PC-9 (cell line): ENCODE data around the gene RNASE7. TPM values are rescaled to one million over a fixed set of nuclear protein-coding genes. Genes with fewer than 3 reads are reported as not detected.

Experiments
- BruUV-seq: library from RNA; stranded (reverse); fragments of 400-500 nt; replicated peaks from 2 replicates; lab custom pipeline; 2021; lab: Mats Ljungman, UMichigan
- CTCF ChIA-PET: fragments of 300-600 bp; sonication (Branson Sonifier 250); formaldehyde crosslinking; loops from one replicate; lab custom pipeline; 2022; ENCODE audit warnings: antibody characterized with exemption; lab: Charles Lee
- POLR2A ChIA-PET: fragments of 300-600 bp; sonication (Branson Sonifier 250); formaldehyde crosslinking; loops from one replicate; lab custom pipeline; 2022; ENCODE audit warnings: antibody characterized with exemption; ENCODE audit not compliant: unreplicated experiment; lab: Charles Lee
- DNase-seq, 2 experiments: peaks; one replicate each; pipeline versions ENCODE4 v3.0.0 to v3.0.0-alpha.2; 2015 to 2022; ENCODE audit warnings: mixed read lengths in 1 of 2
- H2AFZ ChIP-seq: fragments of 200-600 bp; sonication (generic); 2 replicates; pipeline ENCODE4 v1.8.1; 2017; ENCODE audit warnings: antibody characterized with exemption
- H3F3A ChIP-seq: fragments of 200-600 bp; sonication (generic); 2 replicates; pipeline ENCODE4 v1.8.1; 2017; ENCODE audit warnings: antibody characterized with exemption, mild to moderate bottlenecking, low read depth; ENCODE audit not compliant: insufficient read depth
- H3K27ac ChIP-seq: fragments of 200-600 bp; sonication (generic); 2 replicates; pipeline ENCODE4 v1.6.1; 2016; ENCODE audit warnings: mixed run types
- H3K27me3 ChIP-seq: fragments of 200-600 bp; sonication (generic); 2 replicates; pipeline ENCODE4 v1.6.1; 2016; ENCODE audit warnings: low read depth, mixed run types; ENCODE audit not compliant: insufficient read depth
- H3K36me3 ChIP-seq: fragments of 200-600 bp; sonication (generic); 2 replicates; pipeline ENCODE4 v1.6.1; 2016; ENCODE audit warnings: low read depth, mixed run types
- H3K4me1 ChIP-seq: fragments of 200-600 bp; sonication (generic); replicated peaks from 2 replicates; pipeline ENCODE4 v1.6.1; 2016; ENCODE audit warnings: mixed run types; ENCODE audit not compliant: insufficient read depth
- H3K4me2 ChIP-seq: fragments of 200-600 bp; sonication (generic); 2 replicates; pipeline ENCODE4 v1.6.1; 2017; ENCODE audit warnings: mixed run types
- H3K4me3 ChIP-seq: fragments of 200-600 bp; sonication (generic); 2 replicates; pipeline ENCODE4 v1.6.1; 2016; ENCODE audit warnings: mixed run types
- H3K79me2 ChIP-seq: fragments of 200-600 bp; sonication (generic); 2 replicates; pipeline ENCODE4 v1.6.1; 2017; ENCODE audit warnings: low read depth, mixed run types
- H3K9me2 ChIP-seq: fragments of 200-600 bp; sonication (generic); 2 replicates; pipeline ENCODE4 v1.8.1; 2017; ENCODE audit warnings: mild to moderate bottlenecking; ENCODE audit not compliant: insufficient read depth
- H3K9me3 ChIP-seq: fragments of 200-600 bp; sonication (generic); 2 replicates; pipeline ENCODE4 v1.8.1; 2016; ENCODE audit warnings: low read depth; ENCODE audit not compliant: insufficient read depth
- H4K20me1 ChIP-seq: fragments of 200-600 bp; sonication (generic); 2 replicates; pipeline ENCODE4 v1.8.1; 2017; ENCODE audit not compliant: insufficient read depth
- EZH2 ChIP-seq: fragments of 200-600 bp; sonication (generic); IDR thresholded peaks from 2 replicates; pipeline ENCODE4 v1.8.0; 2017; ENCODE audit warnings: antibody characterized with exemption, low read depth
- intact Hi-C: fragments of 100-400 bp; cut with micrococcal nuclease; formaldehyde crosslinking; loops from one replicate; pipeline ENCODE4 v1.10.0; 2022; ENCODE audit not compliant: unreplicated experiment
- total RNA-seq: library from RNA; stranded (reverse); gene quantifications from 2 replicates; pipeline ENCODE4 v1.2.3, GENCODE V29; 2021
- TF ChIP-seq, protein P1 (sequence below): fragments of 200-600 bp; sonication (generic); conservative IDR thresholded peaks from 2 replicates; pipeline ENCODE4 v1.6.1; 2017; ENCODE audit warnings: mixed run types, antibody characterized with exemption, mild to moderate bottlenecking, moderate library complexity

RNASE7 gene
- total RNA-seq, 1 experiment from 2014 or later: not detected

- Histone ChIP-seq H4K20me1 (no peaks in the 10 kb centered on the region), H3K9me3 (no peaks in the 10 kb centered on the region), H3K79me2 (no peaks in the 10 kb centered on the region), H3K4me1 (no peaks in the 10 kb centered on the region), H3K27ac (no peak overlapping the region), H3F3A (no peaks in the 10 kb centered on the region), H3K27me3 (no peaks in the 10 kb centered on the region; the same call in 1 of the 2 replicates), H3K4me3 (no peak overlapping the region), H2AFZ (no peak overlapping the region), H3K9me2 (no peaks in the 10 kb centered on the region), H3K36me3 (no peaks in the 10 kb centered on the region), H3K4me2 (no peak overlapping the region)
- no peak for DNase-seq
- no TSS peak for BruUV-seq
- no peak for TF ChIP-seq EZH2
- TF ChIP-seq, protein P1, sequence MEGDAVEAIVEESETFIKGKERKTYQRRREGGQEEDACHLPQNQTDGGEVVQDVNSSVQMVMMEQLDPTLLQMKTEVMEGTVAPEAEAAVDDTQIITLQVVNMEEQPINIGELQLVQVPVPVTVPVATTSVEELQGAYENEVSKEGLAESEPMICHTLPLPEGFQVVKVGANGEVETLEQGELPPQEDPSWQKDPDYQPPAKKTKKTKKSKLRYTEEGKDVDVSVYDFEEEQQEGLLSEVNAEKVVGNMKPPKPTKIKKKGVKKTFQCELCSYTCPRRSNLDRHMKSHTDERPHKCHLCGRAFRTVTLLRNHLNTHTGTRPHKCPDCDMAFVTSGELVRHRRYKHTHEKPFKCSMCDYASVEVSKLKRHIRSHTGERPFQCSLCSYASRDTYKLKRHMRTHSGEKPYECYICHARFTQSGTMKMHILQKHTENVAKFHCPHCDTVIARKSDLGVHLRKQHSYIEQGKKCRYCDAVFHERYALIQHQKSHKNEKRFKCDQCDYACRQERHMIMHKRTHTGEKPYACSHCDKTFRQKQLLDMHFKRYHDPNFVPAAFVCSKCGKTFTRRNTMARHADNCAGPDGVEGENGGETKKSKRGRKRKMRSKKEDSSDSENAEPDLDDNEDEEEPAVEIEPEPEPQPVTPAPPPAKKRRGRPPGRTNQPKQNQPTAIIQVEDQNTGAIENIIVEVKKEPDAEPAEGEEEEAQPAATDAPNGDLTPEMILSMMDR: no peak
- ChIA-PET POLR2A (no interaction called here), CTCF (no interaction called here)
- intact Hi-C loops: no loop called here
These were observed 31.8 kb downstream of the RNASE7 start for GRCh38 chr14:21073921-21074320.

GRCh38 chr14:21074398-21075272 lies 32.5 kb downstream of the RNASE7 start:
- no peak overlapping the region for H3K4me3 ChIP-seq
- POLR2A ChIA-PET: no interaction called here
- CTCF ChIA-PET: interaction anchor here (0.7 kb wide), 1 partner anchor 526 kb away, joined by 3 read pairs; no protein-coding TSS in a partner anchor
- no peaks in the 10 kb centered on the region for H3K9me3 ChIP-seq
- no peaks in the 10 kb centered on the region for H3F3A ChIP-seq
- no TSS peak for BruUV-seq
- DNase-seq: no peak
- H3K4me2 ChIP-seq: no peak overlapping the region
- no peak overlapping the region for H2AFZ ChIP-seq
- no peaks in the 10 kb centered on the region for H3K79me2 ChIP-seq
- H4K20me1 ChIP-seq: no peaks in the 10 kb centered on the region
- no peak overlapping the region for H3K27ac ChIP-seq
- no peaks in the 10 kb centered on the region for H3K4me1 ChIP-seq
- no peaks in the 10 kb centered on the region; the same call in 1 of the 2 replicates for H3K27me3 ChIP-seq
- H3K9me2 ChIP-seq: no peaks in the 10 kb centered on the region
- intact Hi-C loops: no loop called here
- H3K36me3 ChIP-seq: no peaks in the 10 kb centered on the region
- TF ChIP-seq, protein P1: no peak
- no peak for TF ChIP-seq EZH2

DNA sequence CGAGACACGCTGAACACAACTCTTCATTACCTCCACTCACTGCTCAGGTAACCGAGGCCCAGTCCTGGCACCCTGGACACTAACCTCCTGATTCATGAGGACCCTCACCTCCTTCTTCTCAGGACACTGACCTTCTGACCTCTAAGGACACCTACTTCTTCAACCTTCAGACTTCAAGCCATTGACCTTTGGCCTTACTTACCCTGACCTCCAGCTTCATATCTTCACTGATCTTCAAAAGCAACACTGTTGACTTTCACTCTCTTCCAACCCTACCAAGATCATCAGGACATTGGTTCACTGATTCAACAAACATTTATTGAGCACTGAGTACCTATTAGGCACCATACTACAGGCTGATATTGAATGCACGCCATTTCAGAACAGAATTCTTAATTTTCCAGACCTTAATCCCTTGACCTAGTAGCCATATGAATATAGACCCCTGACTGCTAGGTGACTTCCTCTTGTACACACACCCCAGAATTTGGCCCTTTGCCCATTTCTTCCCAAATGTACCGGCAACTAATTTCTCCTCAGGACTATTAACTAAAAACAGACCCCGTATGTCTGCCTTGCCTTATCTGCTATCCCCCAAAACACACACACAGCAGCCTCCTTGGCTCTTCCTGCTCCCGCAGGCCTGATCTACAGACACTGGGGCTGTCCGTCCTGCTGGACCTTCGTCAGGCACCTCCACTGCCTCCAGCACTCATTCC lies 33.7 kb downstream of the RNASE7 start:
- H3F3A ChIP-seq: no peaks in the 10 kb centered on the region
- POLR2A ChIA-PET: no interaction called here
- H3K9me3 ChIP-seq: no peaks in the 10 kb centered on the region
- no peaks in the 10 kb centered on the region for H3K36me3 ChIP-seq
- no TSS peak for BruUV-seq
- intact Hi-C loops: no loop called here
- no peak overlapping the region for H3K4me2 ChIP-seq
- no peaks in the 10 kb centered on the region for H3K79me2 ChIP-seq
- no peaks in the 10 kb centered on the region for H4K20me1 ChIP-seq
- no peak overlapping the region for H3K4me3 ChIP-seq
- TF ChIP-seq EZH2: no peak
- TF ChIP-seq, protein P1: no peak
- H3K27me3 ChIP-seq: no peaks in the 10 kb centered on the region
- no peaks in the 10 kb centered on the region for H3K9me2 ChIP-seq
- no peaks in the 10 kb centered on the region for H3K4me1 ChIP-seq
- DNase-seq: no peak
- no peak overlapping the region for H3K27ac ChIP-seq
- H2AFZ ChIP-seq: no peak overlapping the region
- CTCF ChIA-PET: no interaction called here
